IPS-NIHi11 (cell line): ENCODE results near the gene USP14.

Experiments
- DNase-seq: peaks from one replicate; pipeline ENCODE4 v3.0.0; 2012; ENCODE audit warnings: mixed read lengths, low spot score

The USP14 gene

GRCh38 chr18:228586-228985 is 70.2 kb downstream of the USP14 start:
- no peak for DNase-seq

GRCh38 chr18:231563-231962 is 73.2 kb downstream of the USP14 start:
- no peak for DNase-seq

DNA sequence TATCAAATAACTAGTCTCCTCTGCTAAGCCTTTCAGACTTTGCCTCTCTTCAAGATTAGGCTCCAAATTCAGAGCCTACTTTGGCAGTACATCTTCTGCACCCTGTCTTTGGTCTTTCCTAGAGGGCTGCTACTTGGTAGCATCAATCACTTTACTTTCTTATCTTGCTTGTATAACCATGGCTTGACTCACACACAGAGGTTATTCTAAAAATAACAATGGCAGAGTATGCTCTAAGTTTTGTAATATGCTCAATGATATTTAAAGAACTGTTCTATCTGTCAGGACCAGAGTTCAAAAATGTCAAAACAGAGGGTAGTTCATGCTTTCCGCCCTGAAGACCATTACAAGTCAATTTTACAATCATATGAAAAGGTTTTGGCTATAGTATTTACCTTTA is 81.8 kb downstream of the USP14 start:
- no peak for DNase-seq

- no peak for DNase-seq
Observed at GRCh38 chr18:245282-245847, 87.0 kb downstream of the USP14 start.

- DNase-seq = no peak
Observed at GRCh38 chr18:248053-248452, 89.7 kb downstream of the USP14 start.

GRCh38 chr18:250685-251084 is 92.3 kb downstream of the USP14 start:
- DNase-seq = no peak

- no peak for DNase-seq
Observed at GRCh38 chr18:251572-251971, 93.2 kb downstream of the USP14 start.

DNA sequence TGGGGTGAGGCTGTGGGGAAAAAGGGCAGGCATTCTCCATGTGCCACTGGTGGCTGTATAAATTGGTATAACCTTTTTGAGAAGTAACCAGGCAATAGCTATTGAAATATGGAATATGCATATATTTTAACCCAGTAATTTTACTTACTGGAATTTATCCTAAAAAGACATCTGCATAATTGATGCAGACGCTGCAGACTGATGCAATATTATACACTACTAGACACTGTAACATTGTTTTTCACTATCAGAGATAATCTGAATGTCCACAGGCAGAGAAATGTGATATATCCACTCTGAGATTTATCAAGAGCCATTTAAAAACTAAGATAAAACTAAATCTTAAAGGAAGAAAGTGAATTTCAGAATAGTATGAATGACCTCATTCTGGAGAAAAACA is 94.8 kb downstream of the USP14 start:
- DNase-seq = no peak

DNA sequence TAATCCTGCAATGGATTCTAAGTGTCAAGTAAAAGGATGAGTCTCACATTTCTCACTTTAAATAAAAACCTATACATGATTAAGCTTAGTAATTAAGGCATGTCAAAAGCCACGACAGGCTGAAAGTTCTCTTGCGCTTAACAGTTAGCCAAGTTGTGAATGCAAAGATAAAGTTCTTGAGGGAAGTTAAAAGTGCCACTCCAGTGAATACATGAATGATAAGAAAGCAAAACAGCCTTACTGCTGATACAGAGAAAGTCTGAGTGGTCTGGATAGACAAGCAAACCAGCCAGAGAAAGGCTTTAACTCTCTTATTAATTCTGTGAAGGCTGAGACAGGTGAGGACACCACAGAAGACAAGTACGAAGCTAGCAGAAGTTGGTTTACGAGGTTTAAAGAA is 96.8 kb downstream of the USP14 start:
- no peak for DNase-seq

- no peak for DNase-seq
Observed at GRCh38 chr18:260547-260946, 102.2 kb downstream of the USP14 start.

- no peak for DNase-seq
Observed at GRCh38 chr18:261398-262073, 103.2 kb downstream of the USP14 start.
